Measurements from ENCODE around the gene TNS1.

Gene TNS1

GRCh38 chr2:217804791-217805667, 197.8 kb downstream of the TNS1 start:
- DNase-seq = no peak

- peak; percentile 15 for DNase-seq
Observed at GRCh38 chr2:217804338-217804737, 198.5 kb downstream of the TNS1 start.

DNA sequence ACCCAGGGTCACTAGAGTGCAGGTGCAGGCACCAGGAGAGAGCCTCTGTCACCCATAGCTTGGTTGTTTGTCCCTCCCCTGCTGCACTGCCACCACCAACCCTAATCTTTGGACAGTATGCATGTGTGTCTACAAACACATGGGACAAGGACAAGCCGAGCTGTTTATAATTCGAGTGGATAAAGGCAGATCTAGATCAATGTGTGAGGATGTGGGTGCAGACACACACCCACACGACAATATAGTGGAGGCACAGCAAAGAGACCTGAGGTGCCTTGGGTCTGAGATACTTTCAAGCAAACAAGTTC, 199.2 kb downstream of the TNS1 start:
- DNase-seq = peak; percentile 0

DNA sequence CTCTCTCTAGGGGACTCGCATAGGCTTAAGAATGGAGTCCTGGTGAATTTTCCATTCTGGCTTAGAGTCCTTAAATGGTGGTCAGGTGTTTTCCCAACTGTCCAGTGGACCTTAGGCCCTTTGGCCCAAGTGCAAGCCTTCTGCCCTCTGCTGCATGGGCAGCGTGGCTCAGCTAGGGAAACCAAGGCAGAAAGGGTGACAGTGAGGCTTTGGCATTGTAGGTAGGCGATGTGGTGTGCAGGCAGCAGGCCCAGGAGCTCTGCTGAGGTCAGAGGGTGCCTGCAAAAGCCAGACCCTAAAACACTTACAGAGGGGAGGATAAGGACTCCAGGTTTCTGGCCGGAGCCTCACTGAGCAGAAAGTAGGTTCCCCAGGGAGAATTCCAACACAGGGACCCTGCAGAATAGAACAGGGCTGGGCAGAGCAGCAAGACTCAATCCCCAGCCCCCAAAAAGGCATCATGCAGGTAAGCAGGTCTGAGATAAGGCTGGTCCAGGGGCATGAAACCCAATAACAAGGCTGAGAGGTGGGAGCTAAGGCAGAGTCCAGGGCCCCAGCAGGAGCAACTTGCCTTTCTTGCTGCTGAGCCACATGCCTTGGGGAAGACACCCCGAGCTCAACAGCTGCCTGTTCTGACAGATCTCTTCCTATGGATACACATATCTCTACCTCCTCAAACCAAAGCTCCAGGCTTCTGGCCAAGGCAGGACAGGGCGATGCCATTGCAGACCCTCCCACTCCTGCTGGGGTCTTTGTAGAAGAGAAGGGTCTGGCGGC, 199.7 kb downstream of the TNS1 start:
- DNase-seq = peak; percentile 14

DNA sequence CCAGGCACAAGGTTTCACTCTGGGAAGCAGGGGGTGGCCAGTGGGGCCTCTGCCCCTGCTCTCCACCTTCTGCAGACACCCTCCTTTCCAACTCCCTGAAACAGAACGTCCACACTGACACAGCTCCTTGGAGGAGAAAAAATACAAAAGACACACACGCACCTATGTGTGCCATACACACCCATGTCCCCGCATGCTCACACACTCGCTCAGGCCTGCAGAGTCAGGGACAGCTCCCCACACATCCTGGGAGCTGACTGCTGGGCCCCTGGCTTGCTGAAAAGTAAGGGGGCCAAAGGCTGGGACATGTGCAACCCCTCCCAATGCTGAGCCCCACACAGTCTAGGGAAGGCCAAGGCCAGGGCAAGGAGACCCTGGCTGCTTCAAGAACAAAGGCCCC, 200.5 kb downstream of the TNS1 start:
- DNase-seq = peak; percentile 0

DNA sequence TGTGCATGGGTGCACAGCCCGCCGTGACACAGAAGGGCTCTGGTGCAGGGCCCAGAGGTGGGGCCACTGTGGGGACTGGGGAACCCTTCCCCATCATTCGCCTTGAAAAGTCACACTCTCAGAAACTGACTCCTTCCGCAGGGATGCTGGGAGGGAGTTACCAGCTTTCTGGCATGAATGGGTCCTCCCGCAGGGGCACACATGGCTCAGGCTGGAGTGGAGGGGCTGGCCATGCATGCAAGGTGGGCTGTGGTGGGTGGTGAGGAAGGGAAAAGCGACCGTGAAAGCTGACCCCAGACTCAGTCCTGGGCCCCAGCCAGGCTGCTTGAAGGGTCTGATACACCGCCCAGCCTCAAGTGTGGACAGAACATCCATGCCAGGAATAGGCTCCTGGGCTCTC, 201.1 kb downstream of the TNS1 start:
- peak; percentile 12 for DNase-seq

DNA sequence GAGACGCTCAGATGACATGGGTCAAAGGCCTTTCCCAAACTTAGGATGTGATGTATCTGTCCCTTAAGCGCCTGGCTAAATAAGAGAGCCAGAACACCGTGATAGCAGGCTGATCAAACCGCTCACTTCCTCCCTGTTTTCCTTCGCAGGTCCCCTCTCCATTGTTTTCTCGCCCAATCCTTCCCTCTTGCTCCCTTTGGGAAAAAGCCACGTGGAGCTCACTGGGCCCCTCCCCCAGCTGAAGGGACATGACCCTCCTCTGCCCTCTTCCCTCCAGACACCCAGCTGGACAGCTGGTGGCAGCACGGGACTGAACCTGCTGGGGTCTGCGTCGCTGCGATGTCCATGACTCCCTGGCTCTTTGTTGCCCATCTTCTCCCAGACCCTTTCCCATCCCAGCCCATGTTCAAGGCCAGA, 201.7 kb downstream of the TNS1 start:
- DNase-seq = peak; percentile 15

GRCh38 chr2:217800433-217801114, 202.2 kb downstream of the TNS1 start:
- DNase-seq = peak; percentile 13

DNA sequence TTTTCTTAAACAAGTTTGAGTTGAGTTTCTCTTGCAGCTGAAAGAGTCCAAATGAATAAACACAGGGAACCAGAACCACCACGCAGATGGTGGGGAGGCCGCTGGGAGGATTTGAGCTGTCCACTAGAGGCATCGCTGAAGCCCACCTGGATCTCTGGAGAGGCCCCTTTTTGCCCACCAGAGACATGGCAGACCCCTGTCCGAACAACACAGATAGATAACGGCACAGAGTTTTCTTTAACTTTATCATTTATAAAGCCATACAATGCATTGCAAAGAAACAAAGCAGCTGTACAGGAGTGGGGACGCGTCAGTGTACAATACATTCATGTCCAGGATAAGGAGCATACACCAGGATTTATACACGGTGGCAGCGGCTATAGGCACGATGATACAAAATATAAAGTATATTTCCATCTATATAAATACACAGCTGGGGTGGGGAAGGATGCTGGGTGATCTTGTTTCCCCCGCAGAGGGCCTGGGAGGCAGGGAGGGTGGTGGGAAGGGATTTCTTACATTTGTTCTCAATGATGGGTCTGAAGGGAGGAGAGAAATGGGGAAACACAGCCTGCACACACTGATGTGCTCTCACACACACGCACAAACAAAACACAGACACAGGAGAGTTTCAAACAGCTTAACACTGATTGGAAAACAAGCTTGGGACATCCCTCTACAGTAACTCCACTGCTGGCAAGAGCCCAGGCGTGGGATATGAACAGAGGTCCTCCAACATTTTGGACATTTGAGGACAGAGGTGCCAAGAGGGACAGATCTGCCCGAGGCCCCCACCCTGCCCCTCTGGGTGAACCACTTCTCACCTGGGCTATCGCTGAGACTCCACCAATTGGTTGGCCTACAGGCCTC, 203.0 kb downstream of the TNS1 start:
- peak; percentile 6 for DNase-seq

- DNase-seq = peak; percentile 58
Observed at GRCh38 chr2:217798743-217799562, 203.8 kb downstream of the TNS1 start.

GRCh38 chr2:217798191-217798590, 204.6 kb downstream of the TNS1 start:
- DNase-seq = no peak

GRCh38 chr2:217797661-217798069, 205.1 kb downstream of the TNS1 start:
- peak; percentile 10 for DNase-seq

GRCh38 chr2:217797165-217797564, 205.6 kb downstream of the TNS1 start:
- DNase-seq = peak; percentile 10

DNA sequence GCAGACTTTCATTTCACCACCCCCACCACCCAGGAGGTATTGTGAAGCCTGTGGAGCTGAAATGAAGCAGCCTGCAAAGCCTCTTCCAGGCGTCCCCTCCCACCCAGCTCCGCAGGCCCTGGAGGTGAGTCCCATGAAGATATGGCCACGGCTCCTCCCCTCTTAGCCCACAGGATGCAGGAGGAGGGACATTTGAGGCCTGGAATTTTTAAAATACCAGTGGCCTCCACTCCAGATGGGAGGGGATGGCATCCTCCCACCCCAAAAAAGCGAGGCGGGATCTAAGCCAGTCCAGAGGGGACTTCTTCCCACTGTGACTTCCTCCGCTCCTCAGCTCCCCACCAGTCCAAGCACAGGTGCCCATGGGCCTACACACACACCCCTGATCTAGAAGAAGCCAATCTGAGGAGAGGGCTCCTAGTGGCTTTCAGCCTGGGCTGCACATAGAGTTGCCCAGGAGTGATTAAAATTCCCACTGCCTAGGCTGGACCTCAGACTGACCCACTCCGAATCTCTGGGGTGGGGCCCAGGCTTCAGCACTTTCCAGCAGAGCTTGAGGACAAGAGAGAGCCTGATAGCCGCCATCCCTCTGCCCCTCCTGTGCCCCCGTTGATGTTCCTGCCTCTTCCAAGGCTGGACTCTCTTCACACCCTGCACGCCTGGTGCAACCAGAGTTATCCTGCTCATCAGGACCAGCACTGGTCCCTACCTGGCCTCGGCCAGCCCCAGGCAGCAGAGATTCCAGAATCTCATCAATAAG, 206.9 kb downstream of the TNS1 start:
- peak; percentile 11 for DNase-seq

DNA sequence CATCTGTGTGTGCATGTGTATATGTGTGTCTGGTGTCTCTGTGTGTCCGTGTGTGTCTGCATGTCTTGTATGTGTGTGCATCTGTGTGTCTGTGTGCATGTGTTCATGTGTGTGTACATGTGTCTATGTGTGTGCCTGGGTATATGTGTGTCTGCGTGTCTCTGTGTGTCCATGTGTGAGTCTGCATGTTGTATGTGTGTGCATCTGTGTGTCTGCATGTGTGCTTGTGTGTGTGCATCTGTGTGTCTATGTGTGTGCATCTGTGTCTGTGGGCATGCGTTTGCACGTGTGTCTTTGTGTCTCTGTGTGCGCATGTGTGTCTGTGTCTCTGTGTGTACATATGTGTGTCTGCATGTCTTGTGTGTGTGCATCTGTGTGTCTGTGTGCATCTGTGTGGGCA, 207.7 kb downstream of the TNS1 start:
- no peak for DNase-seq

GRCh38 chr2:217794133-217794986, 208.4 kb downstream of the TNS1 start:
- peak; percentile 12 for DNase-seq

DNA sequence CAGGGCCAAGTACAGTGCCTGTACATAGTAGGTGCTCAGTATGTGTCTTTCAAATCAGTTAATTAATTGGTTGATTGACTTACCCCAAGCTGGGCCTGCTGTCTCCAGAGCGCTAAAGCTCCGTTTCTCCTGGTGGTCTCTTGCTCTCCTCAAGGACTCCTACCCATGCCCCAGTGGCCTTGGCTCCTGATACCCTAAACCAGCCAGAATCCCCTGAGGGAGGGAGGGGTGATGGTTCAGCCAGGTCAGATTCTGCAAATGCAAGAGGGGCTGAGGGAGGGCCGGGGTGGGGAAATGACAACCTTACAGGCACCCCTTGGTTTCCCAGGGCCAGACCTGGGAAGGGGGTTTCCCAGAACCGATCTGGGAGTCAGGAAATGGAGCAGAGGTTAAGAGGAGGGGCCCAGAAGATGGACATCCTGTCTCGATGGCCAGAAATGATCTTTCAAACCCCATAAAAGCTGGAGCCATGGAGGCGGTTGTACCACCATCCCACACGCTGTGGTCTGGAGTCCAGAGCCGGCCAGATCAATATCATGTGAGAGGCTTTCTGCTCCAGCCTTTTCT, 209.1 kb downstream of the TNS1 start:
- DNase-seq = no peak

GRCh38 chr2:217792626-217793527, 209.9 kb downstream of the TNS1 start:
- no peak for DNase-seq
